ENCODE results near the gene ADAMTS7. TPM values are rescaled to one million over a fixed set of nuclear protein-coding genes. Genes with fewer than 3 reads are reported as not detected.
"Not testable (repeated sequence)": the region's sequence is repeated elsewhere in the genome, so short reads cannot be mapped to it uniquely, and the experiment has no call there.

Gene ADAMTS7
- total and polyA plus RNA-seq, 9 donors = 4.9 to 34.8 (median 24.6) TPM

DNA sequence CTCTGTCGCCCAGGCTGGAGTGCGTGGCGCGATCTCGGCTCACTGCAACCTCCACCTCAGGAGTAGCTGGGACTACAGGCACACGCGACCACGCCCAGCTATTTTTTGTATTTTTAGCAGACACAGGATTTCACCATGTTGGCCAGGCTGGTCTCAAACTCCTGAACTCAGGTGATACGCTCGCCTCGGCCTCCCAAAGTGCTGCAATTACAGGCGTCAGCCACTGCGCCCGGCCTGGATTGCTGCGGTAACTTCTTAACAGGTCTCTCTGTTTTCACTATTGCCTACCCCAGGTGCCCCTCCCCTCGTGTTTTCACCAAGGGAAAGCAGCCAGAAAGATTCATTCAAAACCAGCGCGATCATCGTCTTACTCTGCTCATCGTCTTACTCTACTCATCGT lies 10.5 kb downstream of the ADAMTS7 start:
- Histone ChIP-seq H3K4me3 (ENCODE audit: low read length) (no peak overlapping the region), H3K27ac (ENCODE audit: low read length) (no peak overlapping the region), H3K4me1 (ENCODE audit: control insufficient read depth, insufficient read depth, low read length) (peaks cover 5% of the 10 kb centered on the region), H3K9me3 (replicated peaks; ENCODE audit: control insufficient read depth, low read depth, low read length) (no peaks in the 10 kb centered on the region), H3K36me3 (ENCODE audit: control insufficient read depth, insufficient read depth, low read length) (peaks cover 9% of the 10 kb centered on the region), H3K27me3 (ENCODE audit: control insufficient read depth, insufficient read depth, low read length) (no peaks in the 10 kb centered on the region)
- WGBS (ENCODE audit: insufficient coverage) = 91% methylated on average over 21 of the region's 21 CpGs
- no peak for DNase-seq

DNA sequence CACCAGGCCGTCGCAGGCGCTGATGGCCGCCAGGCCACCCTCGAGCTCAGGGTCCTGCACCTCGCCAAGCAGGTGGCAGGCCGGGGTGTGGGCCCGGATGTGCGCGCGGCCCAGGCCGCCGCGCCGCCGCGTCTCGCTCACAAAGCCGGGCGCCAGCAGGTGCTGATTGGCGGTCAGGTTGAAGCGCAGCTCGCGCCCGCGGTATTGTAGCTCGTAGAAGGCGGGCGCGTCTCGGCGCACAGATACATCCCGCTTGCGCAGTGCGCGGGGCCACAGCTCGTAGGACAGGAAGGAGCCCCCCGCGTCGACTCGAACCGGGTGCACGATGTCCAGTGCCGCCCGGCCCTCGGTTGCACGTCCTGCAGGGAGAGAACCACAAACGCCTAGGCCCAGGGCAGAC lies 11.1 kb downstream of the ADAMTS7 start:
- DNase-seq = no peak
- H3K4me1 ChIP-seq (ENCODE audit: control insufficient read depth, insufficient read depth, low read length) = peaks cover 5% of the 10 kb centered on the region
- no peaks in the 10 kb centered on the region for H3K27me3 ChIP-seq (ENCODE audit: control insufficient read depth, insufficient read depth, low read length)
- H3K9me3 ChIP-seq (replicated peaks; ENCODE audit: control insufficient read depth, low read depth, low read length) = no peaks in the 10 kb centered on the region
- H3K36me3 ChIP-seq (ENCODE audit: control insufficient read depth, insufficient read depth, low read length) = peaks cover 14% of the 10 kb centered on the region
- WGBS (ENCODE audit: insufficient coverage) = 80% methylated on average over 46 of the region's 48 CpGs
- no peak overlapping the region for H3K4me3 ChIP-seq (ENCODE audit: low read length)
- no peak overlapping the region for H3K27ac ChIP-seq (ENCODE audit: low read length)

DNA sequence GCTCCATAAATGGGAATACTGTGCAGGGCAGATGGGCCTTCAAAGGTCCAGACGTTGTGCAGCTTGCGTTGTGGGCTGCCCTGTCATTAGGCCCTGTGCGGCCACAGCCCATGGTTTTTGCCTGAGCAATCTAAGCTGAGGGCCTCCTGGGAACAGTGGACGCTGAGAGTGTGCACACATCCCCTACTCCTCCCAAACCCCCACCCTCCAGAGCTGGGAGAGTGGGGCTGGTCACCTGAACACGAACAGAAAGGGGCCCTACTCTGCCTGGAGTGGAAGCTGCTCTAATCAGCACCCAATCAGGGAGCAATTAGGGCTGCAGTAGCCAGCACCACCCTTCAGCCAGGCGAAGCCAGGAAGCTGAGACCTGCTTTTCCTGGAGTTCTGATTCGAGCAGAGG lies 12.2 kb downstream of the ADAMTS7 start:
- not testable (repeated sequence) for H3K27ac ChIP-seq (ENCODE audit: low read length); H3K4me1 ChIP-seq (ENCODE audit: control insufficient read depth, insufficient read depth, low read length); H3K4me3 ChIP-seq (ENCODE audit: low read length); H3K9me3 ChIP-seq (replicated peaks; ENCODE audit: control insufficient read depth, low read depth, low read length); H3K27me3 ChIP-seq (ENCODE audit: control insufficient read depth, insufficient read depth, low read length); DNase-seq
- peaks cover 16% of the 10 kb centered on the region for H3K36me3 ChIP-seq (ENCODE audit: control insufficient read depth, insufficient read depth, low read length)
- no CpG with 5 or more reads among the region's 7 CpGs for WGBS (ENCODE audit: insufficient coverage)

DNA sequence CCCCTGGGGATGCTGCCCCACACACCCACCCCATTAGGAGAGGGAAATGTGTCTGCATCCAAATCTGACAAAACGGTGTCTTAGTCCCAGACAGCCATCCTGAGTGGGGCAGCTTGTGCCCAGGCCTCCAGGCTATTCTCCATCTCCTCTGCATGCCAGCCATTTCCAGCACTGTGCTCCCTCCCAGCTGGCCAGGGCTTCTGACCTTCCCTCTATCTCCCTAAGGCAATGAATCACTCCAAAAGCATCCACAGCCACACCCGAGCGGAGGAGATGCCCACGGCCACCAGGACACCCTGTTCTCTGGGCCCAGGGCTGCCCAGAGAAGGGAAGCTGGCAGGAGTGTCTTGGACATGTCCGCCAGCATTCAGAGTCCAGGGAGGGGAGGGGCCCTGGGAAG lies 12.9 kb downstream of the ADAMTS7 start:
- H3K27ac ChIP-seq (ENCODE audit: low read length); H3K4me3 ChIP-seq (ENCODE audit: low read length); H3K9me3 ChIP-seq (replicated peaks; ENCODE audit: control insufficient read depth, low read depth, low read length); DNase-seq; H3K27me3 ChIP-seq (ENCODE audit: control insufficient read depth, insufficient read depth, low read length); H3K4me1 ChIP-seq (ENCODE audit: control insufficient read depth, insufficient read depth, low read length): not testable (repeated sequence)
- WGBS (ENCODE audit: insufficient coverage) = 58% methylated on average over 2 of the region's 5 CpGs
- H3K36me3 ChIP-seq (ENCODE audit: control insufficient read depth, insufficient read depth, low read length) = peaks cover 19% of the 10 kb centered on the region

DNA sequence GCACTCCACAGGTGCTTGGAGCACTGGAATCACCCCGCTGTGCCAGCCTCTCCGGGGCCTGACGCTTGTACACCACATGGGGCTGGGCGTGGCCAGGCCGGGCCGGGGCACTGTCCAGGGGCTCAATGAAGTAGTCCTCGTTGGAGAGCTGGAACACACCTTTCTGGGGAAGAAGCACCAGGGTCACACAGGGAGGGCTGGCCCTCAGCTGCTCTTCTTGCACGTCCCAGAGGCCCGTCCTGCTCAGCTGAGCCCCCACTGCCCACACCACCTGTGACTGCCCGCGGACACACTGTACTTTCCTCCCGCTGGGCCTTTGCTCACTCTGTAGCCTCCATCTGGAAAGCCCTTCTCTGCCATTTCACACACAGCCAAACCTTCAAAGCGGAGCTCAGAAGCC lies 13.3 kb downstream of the ADAMTS7 start:
- Histone ChIP-seq H3K27ac (ENCODE audit: low read length) (no peak overlapping the region), H3K4me1 (ENCODE audit: control insufficient read depth, insufficient read depth, low read length) (peaks cover 5% of the 10 kb centered on the region), H3K9me3 (replicated peaks; ENCODE audit: control insufficient read depth, low read depth, low read length) (no peaks in the 10 kb centered on the region), H3K27me3 (ENCODE audit: control insufficient read depth, insufficient read depth, low read length) (no peaks in the 10 kb centered on the region), H3K4me3 (ENCODE audit: low read length) (no peak overlapping the region), H3K36me3 (ENCODE audit: control insufficient read depth, insufficient read depth, low read length) (peaks cover 19% of the 10 kb centered on the region)
- no peak for DNase-seq
- 78% methylated on average over 12 of the region's 13 CpGs for WGBS (ENCODE audit: insufficient coverage)

DNA sequence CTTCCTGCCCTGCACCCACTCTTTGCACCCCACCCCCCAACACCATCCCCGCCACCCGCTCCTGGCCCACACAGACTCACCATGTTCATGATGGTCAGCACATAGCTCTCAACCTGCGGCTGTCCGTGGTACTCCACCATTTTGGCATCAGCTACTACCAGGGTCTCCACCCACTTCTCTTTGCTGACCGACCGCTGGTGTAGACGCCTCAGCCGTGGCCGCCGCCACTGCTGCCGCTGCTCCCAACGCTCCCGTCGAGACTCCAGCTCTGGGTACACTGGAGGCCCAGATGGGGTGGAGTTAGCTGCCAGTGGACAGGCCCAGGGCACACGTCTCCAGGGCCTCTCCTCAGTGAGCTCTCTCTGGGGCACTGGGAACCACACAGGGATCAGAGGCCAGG lies 14.8 kb downstream of the ADAMTS7 start:
- peaks cover 19% of the 10 kb centered on the region for H3K36me3 ChIP-seq (ENCODE audit: control insufficient read depth, insufficient read depth, low read length)
- no peak overlapping the region for H3K4me3 ChIP-seq (ENCODE audit: low read length)
- H3K9me3 ChIP-seq (replicated peaks; ENCODE audit: control insufficient read depth, low read depth, low read length) = no peaks in the 10 kb centered on the region
- no peak for DNase-seq
- 88% methylated on average over 13 of the region's 15 CpGs for WGBS (ENCODE audit: insufficient coverage)
- H3K27me3 ChIP-seq (ENCODE audit: control insufficient read depth, insufficient read depth, low read length) = no peaks in the 10 kb centered on the region
- H3K4me1 ChIP-seq (ENCODE audit: control insufficient read depth, insufficient read depth, low read length) = peaks cover 5% of the 10 kb centered on the region
- no peak overlapping the region for H3K27ac ChIP-seq (ENCODE audit: low read length)

DNA sequence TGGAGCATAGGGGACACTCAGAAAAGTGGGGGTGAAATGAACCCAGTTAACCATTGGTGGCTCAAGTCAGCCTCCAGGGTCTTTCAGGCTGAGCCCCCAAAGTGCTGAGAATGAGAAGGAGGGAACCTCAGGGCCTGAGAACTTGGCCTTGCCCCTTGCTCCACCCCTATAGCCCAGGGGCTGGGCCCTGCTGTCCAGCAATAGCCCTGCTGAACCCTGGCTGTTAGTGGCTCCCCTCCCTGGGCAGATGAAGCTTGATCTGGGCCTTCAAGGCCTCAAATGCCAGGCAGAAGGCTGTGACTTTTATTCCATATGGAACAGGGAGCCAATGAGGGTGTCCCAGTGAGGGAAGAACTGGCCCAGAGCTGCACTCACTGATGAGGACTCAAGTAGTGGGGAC lies 16.2 kb downstream of the ADAMTS7 start:
- Histone ChIP-seq H3K4me1 (ENCODE audit: control insufficient read depth, insufficient read depth, low read length) (peaks cover 5% of the 10 kb centered on the region), H3K27me3 (ENCODE audit: control insufficient read depth, insufficient read depth, low read length) (no peaks in the 10 kb centered on the region), H3K27ac (ENCODE audit: low read length) (no peak overlapping the region), H3K36me3 (ENCODE audit: control insufficient read depth, insufficient read depth, low read length) (peaks cover 22% of the 10 kb centered on the region), H3K9me3 (replicated peaks; ENCODE audit: control insufficient read depth, low read depth, low read length) (no peaks in the 10 kb centered on the region), H3K4me3 (ENCODE audit: low read length) (no peak overlapping the region)
- no peak for DNase-seq

DNA sequence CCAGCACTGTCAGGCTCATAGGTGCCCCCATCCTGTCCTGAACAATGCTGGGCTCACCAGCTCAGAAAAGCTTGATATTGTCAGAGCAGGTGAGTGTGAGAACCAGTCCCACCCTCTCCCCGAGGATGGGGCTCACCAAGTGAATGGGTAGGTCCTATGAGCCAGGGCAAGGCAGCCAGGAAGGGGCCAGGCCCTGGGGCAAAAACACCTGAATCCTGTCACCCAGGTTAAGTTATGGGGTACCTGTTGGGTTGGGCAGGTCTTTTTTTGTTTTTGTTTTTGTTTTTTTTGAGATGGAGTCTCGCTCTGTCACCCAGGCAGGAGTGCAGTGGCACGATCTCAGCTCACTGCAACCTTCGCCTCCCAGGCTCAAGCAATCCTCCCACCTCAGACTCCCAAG lies 16.8 kb downstream of the ADAMTS7 start:
- peaks cover 26% of the 10 kb centered on the region for H3K36me3 ChIP-seq (ENCODE audit: control insufficient read depth, insufficient read depth, low read length)
- DNase-seq; H3K4me1 ChIP-seq (ENCODE audit: control insufficient read depth, insufficient read depth, low read length); H3K27ac ChIP-seq (ENCODE audit: low read length); H3K27me3 ChIP-seq (ENCODE audit: control insufficient read depth, insufficient read depth, low read length); H3K9me3 ChIP-seq (replicated peaks; ENCODE audit: control insufficient read depth, low read depth, low read length); H3K4me3 ChIP-seq (ENCODE audit: low read length): not testable (repeated sequence)
- 100% methylated on average over 1 of the region's 4 CpGs for WGBS (ENCODE audit: insufficient coverage)

DNA sequence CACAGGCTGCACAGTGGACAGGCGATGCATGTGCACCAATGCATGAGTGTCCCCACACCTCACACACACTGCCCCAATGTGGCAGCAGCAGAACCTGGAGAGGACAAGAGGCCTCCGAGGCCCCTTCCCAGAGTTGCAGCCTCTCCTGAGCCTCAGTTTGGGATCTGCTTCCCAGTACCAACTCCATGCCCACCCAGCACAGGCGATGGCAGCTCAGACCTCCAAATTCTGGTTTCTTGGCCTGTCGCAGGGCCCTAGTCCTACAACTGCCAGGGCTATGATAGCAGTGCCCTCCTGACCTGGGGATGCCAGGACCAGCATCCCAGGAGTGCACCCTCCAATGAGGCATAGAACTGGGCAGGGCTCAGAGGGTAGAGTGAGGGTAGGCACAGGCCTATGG lies 19.9 kb downstream of the ADAMTS7 start:
- 86% methylated on average over 4 of the region's 4 CpGs for WGBS (ENCODE audit: insufficient coverage)
- no peak overlapping the region for H3K27ac ChIP-seq (ENCODE audit: low read length)

DNA sequence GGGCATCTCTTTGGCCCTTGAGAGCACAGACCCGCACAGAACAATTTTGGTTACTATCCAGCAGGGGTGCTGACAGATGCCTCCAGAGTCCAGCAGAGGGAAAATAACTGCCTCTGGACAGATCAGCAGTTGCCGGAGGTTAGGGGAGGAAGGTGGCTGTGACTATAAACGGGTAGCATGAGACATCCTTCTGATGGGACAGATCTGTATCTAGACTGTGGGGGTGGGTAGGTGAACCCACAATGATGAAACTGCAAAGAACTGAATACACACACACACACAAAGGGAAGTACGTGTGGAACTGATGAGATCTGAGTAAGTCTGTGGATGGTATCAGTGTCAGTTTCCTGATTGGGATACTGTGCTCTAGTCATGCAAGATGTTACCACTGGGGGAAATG lies 21.2 kb downstream of the ADAMTS7 start:
- DNase-seq = no peak
- Histone ChIP-seq H3K4me3 (ENCODE audit: low read length) (no peak overlapping the region), H3K27me3 (ENCODE audit: control insufficient read depth, insufficient read depth, low read length) (no peaks in the 10 kb centered on the region), H3K9me3 (replicated peaks; ENCODE audit: control insufficient read depth, low read depth, low read length) (no peaks in the 10 kb centered on the region), H3K4me1 (ENCODE audit: control insufficient read depth, insufficient read depth, low read length) (no peaks in the 10 kb centered on the region), H3K27ac (ENCODE audit: low read length) (no peak overlapping the region), H3K36me3 (ENCODE audit: control insufficient read depth, insufficient read depth, low read length) (peaks cover 15% of the 10 kb centered on the region)
- WGBS (ENCODE audit: insufficient coverage) = 57% methylated on average over 1 of the region's 4 CpGs

More for the DNA sequence above, 19.9 kb downstream of the ADAMTS7 start:
- H3K4me1 ChIP-seq (ENCODE audit: control insufficient read depth, insufficient read depth, low read length) = no peaks in the 10 kb centered on the region
- no peaks in the 10 kb centered on the region for H3K9me3 ChIP-seq (replicated peaks; ENCODE audit: control insufficient read depth, low read depth, low read length)
- H3K4me3 ChIP-seq (ENCODE audit: low read length) = no peak overlapping the region
- no peak for DNase-seq
- peaks cover 21% of the 10 kb centered on the region for H3K36me3 ChIP-seq (ENCODE audit: control insufficient read depth, insufficient read depth, low read length)
- H3K27me3 ChIP-seq (ENCODE audit: control insufficient read depth, insufficient read depth, low read length) = no peaks in the 10 kb centered on the region

DNA sequence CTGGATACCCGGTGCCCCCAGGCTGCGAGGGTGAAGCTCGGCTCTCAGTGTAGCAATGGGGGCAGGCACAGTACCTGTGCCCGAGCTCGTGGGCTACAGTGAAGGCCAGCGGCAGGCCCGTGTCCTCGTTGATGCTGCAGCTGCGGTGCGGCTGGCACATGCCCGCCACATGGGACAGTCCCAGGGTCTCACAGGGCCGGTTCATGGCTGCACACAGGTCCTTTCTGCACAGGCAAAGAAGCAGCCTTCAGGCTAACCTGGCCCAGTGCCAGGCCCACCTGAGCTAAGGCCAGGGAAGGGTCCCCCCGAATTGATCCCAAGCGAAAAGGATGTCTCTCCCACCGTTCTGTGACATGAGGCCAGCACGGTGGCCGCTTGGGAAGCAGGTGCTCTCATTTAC lies 21.6 kb downstream of the ADAMTS7 start:
- no peak overlapping the region for H3K4me3 ChIP-seq (ENCODE audit: low read length)
- 85% methylated on average over 17 of the region's 17 CpGs for WGBS (ENCODE audit: insufficient coverage)

More for the DNA sequence above, 21.6 kb downstream of the ADAMTS7 start:
- Histone ChIP-seq H3K36me3 (ENCODE audit: control insufficient read depth, insufficient read depth, low read length) (peaks cover 15% of the 10 kb centered on the region), H3K27ac (ENCODE audit: low read length) (no peak overlapping the region), H3K4me1 (ENCODE audit: control insufficient read depth, insufficient read depth, low read length) (no peaks in the 10 kb centered on the region), H3K27me3 (ENCODE audit: control insufficient read depth, insufficient read depth, low read length) (no peaks in the 10 kb centered on the region), H3K9me3 (replicated peaks; ENCODE audit: control insufficient read depth, low read depth, low read length) (no peaks in the 10 kb centered on the region)
- no peak for DNase-seq

All from muscle of leg (tissue), 11 donors.